ENCODE data around the gene PPFIBP2. TPM values are rescaled to one million over a fixed set of nuclear protein-coding genes. Genes with fewer than 3 reads are reported as not detected.

The PPFIBP2 gene
- total RNA-seq, 6 donors from 2014 or later = 10.6 to 63.9 (median 36.7) TPM

DNA sequence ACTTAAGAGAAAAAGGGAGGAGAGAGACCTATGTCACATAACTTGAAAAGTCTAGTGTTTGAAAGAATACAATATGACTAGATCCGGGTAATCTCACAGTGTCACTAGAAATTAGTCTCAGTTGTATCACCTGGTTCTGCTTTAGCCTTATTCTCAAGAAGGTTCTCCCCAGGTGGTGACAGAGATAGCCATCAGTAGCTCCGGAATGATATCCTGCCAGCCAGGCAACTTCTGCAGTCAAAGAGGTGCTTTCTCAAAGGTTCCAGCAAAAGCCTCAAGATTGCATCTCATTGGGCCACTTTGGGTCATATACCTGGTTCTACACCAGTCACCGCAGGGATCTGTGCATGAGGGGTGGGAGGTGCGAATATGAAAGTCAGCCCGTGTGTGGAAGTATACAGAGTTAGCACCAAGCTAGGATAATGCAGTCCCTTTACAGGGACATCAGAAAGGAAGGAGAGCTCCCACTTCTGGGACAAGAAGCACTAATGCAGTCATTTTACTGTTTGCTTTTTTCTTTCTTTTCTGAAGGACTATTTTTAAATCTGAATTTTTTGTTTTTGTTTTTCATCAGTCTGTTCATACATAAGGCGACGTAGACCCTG is 98.4 kb downstream of the PPFIBP2 start:
- Histone ChIP-seq H3K9me3 (no peaks in the 10 kb centered on the region), H3K4me3 (no peak overlapping the region), H3K4me1 (peaks cover 0 to 18% (median 8%) of the 10 kb centered on the region in 4 donors), H3K27ac (no peak overlapping the region), H3K27me3 (no peaks in the 10 kb centered on the region), H3K36me3 (peaks cover 0 to 21% (median 0%) of the 10 kb centered on the region in 4 donors)
- TF ChIP-seq, protein P1, sequence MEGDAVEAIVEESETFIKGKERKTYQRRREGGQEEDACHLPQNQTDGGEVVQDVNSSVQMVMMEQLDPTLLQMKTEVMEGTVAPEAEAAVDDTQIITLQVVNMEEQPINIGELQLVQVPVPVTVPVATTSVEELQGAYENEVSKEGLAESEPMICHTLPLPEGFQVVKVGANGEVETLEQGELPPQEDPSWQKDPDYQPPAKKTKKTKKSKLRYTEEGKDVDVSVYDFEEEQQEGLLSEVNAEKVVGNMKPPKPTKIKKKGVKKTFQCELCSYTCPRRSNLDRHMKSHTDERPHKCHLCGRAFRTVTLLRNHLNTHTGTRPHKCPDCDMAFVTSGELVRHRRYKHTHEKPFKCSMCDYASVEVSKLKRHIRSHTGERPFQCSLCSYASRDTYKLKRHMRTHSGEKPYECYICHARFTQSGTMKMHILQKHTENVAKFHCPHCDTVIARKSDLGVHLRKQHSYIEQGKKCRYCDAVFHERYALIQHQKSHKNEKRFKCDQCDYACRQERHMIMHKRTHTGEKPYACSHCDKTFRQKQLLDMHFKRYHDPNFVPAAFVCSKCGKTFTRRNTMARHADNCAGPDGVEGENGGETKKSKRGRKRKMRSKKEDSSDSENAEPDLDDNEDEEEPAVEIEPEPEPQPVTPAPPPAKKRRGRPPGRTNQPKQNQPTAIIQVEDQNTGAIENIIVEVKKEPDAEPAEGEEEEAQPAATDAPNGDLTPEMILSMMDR (IDR thresholded peaks at IDR 0.05) = no peak
- TF ChIP-seq EP300 (IDR thresholded peaks at IDR 0.05) (no peak), POLR2A (IDR thresholded peaks at IDR 0.05) (no peak)
- WGBS, 2 donors = 71 to 73% methylated on average over 7 of the region's 7 CpGs
- ATAC-seq (ENCODE audit: low FRiP score in 2 of 2) = no peak
- DNase-seq = no peak

DNA sequence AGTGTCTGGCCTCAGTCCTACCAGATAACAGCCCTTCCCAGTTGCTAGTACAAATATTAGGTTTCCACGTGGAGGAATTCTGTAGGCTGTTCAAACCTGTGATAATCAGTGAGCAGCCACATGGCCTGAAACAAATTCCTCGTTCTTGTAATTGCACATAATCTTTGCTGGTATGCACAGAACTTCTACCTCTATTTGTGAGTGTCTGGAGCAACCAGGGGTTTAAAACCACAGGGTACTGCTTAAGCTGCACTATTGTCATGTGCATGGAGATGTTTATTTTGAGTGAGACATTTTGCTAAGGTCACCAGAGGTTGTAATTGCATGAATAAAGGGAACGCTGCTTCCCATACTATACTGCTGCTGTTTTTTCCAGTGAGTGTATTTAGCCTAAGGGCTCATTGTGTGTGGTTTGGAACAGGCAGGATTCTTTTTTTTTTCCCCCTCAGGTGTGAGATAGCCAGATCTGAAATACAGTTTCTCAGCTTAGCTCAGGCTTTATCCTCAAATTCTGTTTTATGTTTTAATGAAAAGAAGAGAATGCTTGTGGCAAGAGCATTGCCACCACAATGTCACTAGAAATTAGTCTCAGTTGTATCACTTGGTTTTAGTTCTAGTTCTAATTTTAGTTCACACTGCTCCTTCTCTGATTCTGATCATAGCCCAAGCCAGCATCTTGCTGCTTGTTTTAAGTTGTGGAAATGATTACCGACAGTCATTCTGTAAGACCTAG is 99.0 kb downstream of the PPFIBP2 start:
- H3K4me3 ChIP-seq = no peak overlapping the region
- H3K27me3 ChIP-seq = no peaks in the 10 kb centered on the region
- peaks cover 0 to 22% (median 0%) of the 10 kb centered on the region in 4 donors for H3K36me3 ChIP-seq
- H3K9me3 ChIP-seq = no peaks in the 10 kb centered on the region
- peak overlapping the region in 1 of 4 donors; percentile 29 for H3K27ac ChIP-seq
- TF ChIP-seq POLR2A (IDR thresholded peaks at IDR 0.05) (no peak), EP300 (IDR thresholded peaks at IDR 0.05) (no peak), POLR2AphosphoS5 (IDR thresholded peaks at IDR 0.05) (no peak)
- TF ChIP-seq, protein P1 (IDR thresholded peaks at IDR 0.05) = no peak
- peaks cover 0 to 18% (median 8%) of the 10 kb centered on the region in 4 donors for H3K4me1 ChIP-seq
- DNase-seq (no peak), ATAC-seq (ENCODE audit: low FRiP score in 2 of 2) (no peak)
- WGBS, 2 donors = 49 to 53% methylated on average over 4 of the region's 4 CpGs

- Histone ChIP-seq H3K27ac (peak overlapping the region in 1 of 4 donors; percentile 29), H3K27me3 (no peaks in the 10 kb centered on the region), H3K4me1 (peaks cover 0 to 18% (median 8%) of the 10 kb centered on the region in 4 donors), H3K36me3 (peaks cover 0 to 22% (median 0%) of the 10 kb centered on the region in 4 donors), H3K9me3 (no peaks in the 10 kb centered on the region), H3K4me3 (no peak overlapping the region)
- ATAC-seq (ENCODE audit: low FRiP score in 2 of 2) (no peak), DNase-seq (no peak)
- TF ChIP-seq POLR2AphosphoS5 (IDR thresholded peaks at IDR 0.05) (no peak), POLR2A (IDR thresholded peaks at IDR 0.05) (no peak), EP300 (IDR thresholded peaks at IDR 0.05) (no peak)
- TF ChIP-seq, protein P1 (IDR thresholded peaks at IDR 0.05) = no peak
- 64 to 66% methylated on average over 4 of the region's 4 CpGs for WGBS, 2 donors
Measured at GRCh38 chr11:7613394-7613720, 99.6 kb downstream of the PPFIBP2 start.

DNA sequence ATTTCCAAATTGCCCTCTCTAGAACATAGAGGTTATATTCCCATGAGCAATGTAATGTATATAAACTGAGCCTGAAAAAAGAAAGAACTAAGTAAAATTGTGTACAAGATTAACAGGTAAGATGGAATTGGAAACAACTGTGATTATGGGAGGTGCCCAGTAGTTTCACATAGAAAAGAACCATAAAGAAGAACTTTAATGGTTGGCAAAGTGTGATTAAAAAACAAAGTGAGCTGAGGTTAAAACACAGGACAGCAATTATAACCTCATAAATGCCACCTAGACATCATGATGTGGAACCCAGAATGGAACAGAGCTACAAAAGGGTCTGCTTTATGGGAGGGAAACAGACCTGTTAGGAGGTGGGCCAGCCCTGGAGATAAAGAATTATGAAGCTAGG is 100.9 kb downstream of the PPFIBP2 start:
- no peaks in the 10 kb centered on the region for H3K27me3 ChIP-seq
- DNase-seq (no peak), ATAC-seq (ENCODE audit: low FRiP score in 2 of 2) (no peak)
- H3K4me1 ChIP-seq = peaks cover 0 to 18% (median 8%) of the 10 kb centered on the region in 4 donors
- no peak overlapping the region for H3K27ac ChIP-seq
- H3K36me3 ChIP-seq = peaks cover 0 to 22% (median 0%) of the 10 kb centered on the region in 4 donors
- no peak overlapping the region for H3K4me3 ChIP-seq
- H3K9me3 ChIP-seq = no peaks in the 10 kb centered on the region
- TF ChIP-seq POLR2A (IDR thresholded peaks at IDR 0.05) = no peak
- TF ChIP-seq POLR2AphosphoS5 (IDR thresholded peaks at IDR 0.05) = no peak
- TF ChIP-seq, protein P1 (IDR thresholded peaks at IDR 0.05) = no peak
- TF ChIP-seq EP300 (IDR thresholded peaks at IDR 0.05) = no peak
